ENCODE measurements around the gene DDIT3.
"Not testable (repeated sequence)": the region's sequence is repeated elsewhere in the genome, so short reads cannot be mapped to it uniquely, and the experiment has no call there.

Gene DDIT3

DNA sequence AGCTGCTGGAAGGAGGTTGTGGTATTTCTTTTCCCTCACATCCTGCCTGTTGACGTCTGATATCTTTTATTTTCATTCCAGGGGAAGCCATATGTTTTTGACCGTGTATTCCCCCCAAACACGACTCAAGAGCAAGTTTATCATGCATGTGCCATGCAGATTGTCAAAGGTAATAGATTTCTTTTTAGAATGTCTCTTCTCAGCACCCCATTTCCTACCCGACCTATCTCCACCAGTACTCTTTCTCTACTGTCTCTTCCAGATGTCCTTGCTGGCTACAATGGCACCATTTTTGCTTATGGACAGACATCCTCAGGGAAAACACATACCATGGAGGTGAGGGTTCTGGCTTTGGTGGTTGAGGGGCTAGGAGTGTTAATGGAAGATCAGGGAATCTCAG, 43.0 kb upstream of the DDIT3 start:
- Histone ChIP-seq H2AFZ (no peak overlapping the region), H3K4me2 (ENCODE audit: low read length) (no peak overlapping the region), H3K4me3 (ENCODE audit: low read depth, low read length) (no peak overlapping the region), H3K4me1 (no peaks in the 10 kb centered on the region), H3K9me3 (ENCODE audit: control insufficient read depth, low read length) (no peaks in the 10 kb centered on the region), H3K36me3 (ENCODE audit: control insufficient read depth, insufficient read depth, low read length) (no peaks in the 10 kb centered on the region), H3K27me3 (ENCODE audit: control insufficient read depth, insufficient read depth, low read length) (no peaks in the 10 kb centered on the region), H3K27ac (no peak overlapping the region), H3K9ac (no peak overlapping the region), H3K79me2 (no peaks in the 10 kb centered on the region)
- no peak for TF ChIP-seq CTCF (IDR thresholded peaks at IDR 0.05)

DNA sequence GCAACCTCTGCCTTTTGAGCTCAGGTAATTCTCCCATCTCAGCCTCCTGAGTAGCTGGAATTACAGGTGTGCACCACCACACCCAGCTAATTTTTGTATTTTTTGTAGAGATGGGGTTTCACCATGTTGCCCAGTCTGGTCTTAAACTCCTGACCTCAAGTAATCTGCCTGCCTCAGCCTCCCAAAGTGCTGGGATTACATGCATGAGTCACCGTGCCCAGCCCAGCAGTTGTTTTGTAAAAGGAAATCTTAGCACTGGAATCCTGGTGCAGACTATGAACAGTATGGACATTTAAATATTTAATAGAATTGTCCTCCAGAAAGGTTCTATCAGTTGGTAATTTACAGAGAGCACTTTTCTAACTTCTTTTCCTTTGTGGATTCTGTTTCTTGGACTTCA, 40.8 kb upstream of the DDIT3 start:
- not testable (repeated sequence) for H3K4me3 ChIP-seq (ENCODE audit: low read depth, low read length); H3K9me3 ChIP-seq (ENCODE audit: control insufficient read depth, low read length); H3K4me1 ChIP-seq

GRCh38 chr12:57560516-57560915, 40.2 kb upstream of the DDIT3 start:
- Histone ChIP-seq H3K27me3 (ENCODE audit: control insufficient read depth, insufficient read depth, low read length) (no peaks in the 10 kb centered on the region), H3K36me3 (ENCODE audit: control insufficient read depth, insufficient read depth, low read length) (no peaks in the 10 kb centered on the region), H3K79me2 (no peaks in the 10 kb centered on the region), H3K4me3 (ENCODE audit: low read depth, low read length) (no peak overlapping the region), H3K9me3 (ENCODE audit: control insufficient read depth, low read length) (no peaks in the 10 kb centered on the region), H3K4me1 (no peaks in the 10 kb centered on the region), H3K27ac (no peak overlapping the region), H3K9ac (no peak overlapping the region), H3K4me2 (ENCODE audit: low read length) (no peak overlapping the region), H2AFZ (no peak overlapping the region)
- no peak for TF ChIP-seq CTCF (IDR thresholded peaks at IDR 0.05)

More for the DNA sequence above, 40.8 kb upstream of the DDIT3 start:
- H3K36me3 ChIP-seq (ENCODE audit: control insufficient read depth, insufficient read depth, low read length); H3K9ac ChIP-seq; H3K27ac ChIP-seq; H3K27me3 ChIP-seq (ENCODE audit: control insufficient read depth, insufficient read depth, low read length); H3K79me2 ChIP-seq; H3K4me2 ChIP-seq (ENCODE audit: low read length); H2AFZ ChIP-seq: not testable (repeated sequence)

DNA sequence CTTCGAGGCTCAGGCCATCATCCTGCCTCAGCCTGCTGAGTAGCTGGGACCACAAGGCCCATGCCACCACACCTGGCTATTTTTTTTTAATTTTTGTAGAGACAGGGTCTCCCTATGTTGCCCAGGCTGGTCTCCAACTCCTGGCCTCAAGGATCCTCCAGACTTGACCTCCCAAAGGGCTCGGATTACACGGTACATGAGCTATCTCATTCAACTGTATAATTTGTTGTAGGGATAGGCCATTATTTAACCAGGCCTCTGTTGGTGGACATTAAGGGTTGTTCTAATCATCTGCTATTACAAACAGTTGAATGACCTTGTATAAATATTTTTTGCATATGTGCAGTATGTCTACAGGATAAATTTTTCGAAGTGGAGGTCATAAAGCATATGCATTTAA, 38.5 kb upstream of the DDIT3 start:
- Histone ChIP-seq H3K4me1 (no peaks in the 10 kb centered on the region), H3K27me3 (ENCODE audit: control insufficient read depth, insufficient read depth, low read length) (no peaks in the 10 kb centered on the region), H3K27ac (no peak overlapping the region), H3K9ac (no peak overlapping the region), H3K36me3 (ENCODE audit: control insufficient read depth, insufficient read depth, low read length) (no peaks in the 10 kb centered on the region), H3K4me2 (ENCODE audit: low read length) (no peak overlapping the region), H3K4me3 (ENCODE audit: low read depth, low read length) (no peak overlapping the region), H2AFZ (no peak overlapping the region), H3K9me3 (ENCODE audit: control insufficient read depth, low read length) (no peaks in the 10 kb centered on the region), H3K79me2 (no peaks in the 10 kb centered on the region)
- no peak for TF ChIP-seq CTCF (IDR thresholded peaks at IDR 0.05)

DNA sequence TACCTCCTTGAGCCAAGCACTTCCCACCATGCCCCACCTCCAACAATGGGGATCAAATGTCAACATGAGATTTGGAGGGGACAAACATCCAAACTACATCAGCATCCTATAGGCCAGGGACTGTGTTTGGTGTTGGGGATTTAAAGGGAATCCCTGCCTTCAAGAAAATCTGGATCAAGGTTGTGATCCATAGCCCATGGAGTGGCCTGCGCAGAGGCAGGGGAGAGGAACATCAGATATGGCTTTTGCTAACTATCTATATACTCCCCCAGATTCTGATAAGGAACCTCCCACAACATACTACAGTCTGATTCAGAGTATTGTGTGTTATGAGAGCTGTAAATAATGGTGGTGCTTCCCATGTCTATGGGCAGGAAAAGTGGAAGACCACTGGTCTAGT, 34.6 kb upstream of the DDIT3 start:
- Histone ChIP-seq H2AFZ (no peak overlapping the region), H3K9ac (no peak overlapping the region), H3K4me1 (peaks cover 4% of the 10 kb centered on the region), H3K9me3 (ENCODE audit: control insufficient read depth, low read length) (no peaks in the 10 kb centered on the region), H3K27ac (no peak overlapping the region), H3K4me2 (ENCODE audit: low read length) (no peak overlapping the region), H3K36me3 (ENCODE audit: control insufficient read depth, insufficient read depth, low read length) (no peaks in the 10 kb centered on the region), H3K79me2 (no peaks in the 10 kb centered on the region), H3K27me3 (ENCODE audit: control insufficient read depth, insufficient read depth, low read length) (no peaks in the 10 kb centered on the region), H3K4me3 (ENCODE audit: low read depth, low read length) (no peak overlapping the region)
- TF ChIP-seq CTCF (IDR thresholded peaks at IDR 0.05): no peak

Measured in parathyroid adenoma (tissue), 2 donors.